HepG2 (cell line): ENCODE measurements around the gene DHX34.

Experiments
- GABPB1 ChIP-seq: IDR thresholded peaks from 2 replicates; pipeline ENCODE4 v1.6.1; 2016; ENCODE audit warnings: mild to moderate bottlenecking, missing genetic modification reagents, moderate library complexity, missing compliant biosample characterization
- JUND ChIP-seq: sonication (generic); formaldehyde crosslinking; IDR thresholded peaks from 2 replicates; pipeline ENCODE4 v1.8.0; 2022; ENCODE audit warnings: mild to moderate bottlenecking, missing genetic modification reagents
- NBN ChIP-seq: fragments of 450-650 bp; conservative IDR thresholded peaks from 2 replicates; pipeline ENCODE4 v1.6.1; 2017
- RFXANK ChIP-seq: IDR thresholded peaks from 2 replicates; pipeline ENCODE4 v1.6.1; 2016

DNA sequence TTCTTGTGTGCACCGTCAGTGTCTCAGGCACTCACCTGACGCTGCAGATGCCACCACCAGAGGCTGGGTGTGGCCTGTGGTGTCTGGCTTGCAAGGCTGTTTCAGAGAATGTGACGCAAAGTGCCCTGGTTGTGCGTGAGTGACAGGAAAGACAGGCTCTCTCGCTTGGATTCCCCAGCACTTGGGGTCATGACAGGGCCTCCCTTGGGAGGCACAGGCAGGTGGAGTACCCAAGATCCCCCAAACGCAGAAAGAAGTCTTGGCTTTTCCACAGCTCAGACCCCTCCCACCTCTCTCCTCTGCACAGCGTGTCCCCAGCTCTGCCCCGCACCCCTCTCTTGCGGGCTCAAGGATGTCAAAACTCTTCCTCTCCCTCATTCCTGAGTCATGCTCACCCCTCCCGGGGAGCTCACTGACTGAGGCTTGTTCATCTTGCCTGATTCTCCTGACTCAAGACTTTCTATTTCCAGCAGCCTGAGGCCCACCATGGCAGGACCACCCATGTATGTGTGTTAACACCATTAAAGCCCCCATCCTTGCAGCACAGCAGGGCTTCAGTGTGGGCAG is 21.0 kb downstream of the DHX34 start:
- TF ChIP-seq RFXANK (CRISPR knock-in tag) (no peak), GABPB1 (CRISPR knock-in tag) (no peak), JUND (CRISPR knock-in tag) (no peak), NBN (no peak)
